Keratinocyte (primary cell): ENCODE data around the gene PRKCA.

Experiments
- EZH2 ChIP-seq: IDR thresholded peaks from one replicate; pipeline ENCODE4 v1.6.1; 2012; ENCODE audit warnings: inconsistent platforms, mild to moderate bottlenecking, low read length, moderate library complexity
- TF ChIP-seq, protein P1 (sequence below), 3 experiments: IDR thresholded peaks in 1 of 3; conservative IDR thresholded peaks in 1 of 3; optimal IDR thresholded peaks in 1 of 3; 2 replicates in 2 of 3; 3 replicates in 1 of 3; pipeline versions ENCODE3 to v1.5.1; 2011; ENCODE audit warnings: low read length in 3 of 3, mild to moderate bottlenecking in 3 of 3, moderate library complexity in 2 of 3, control low read depth in 1 of 3, inconsistent platforms in 1 of 3; ENCODE audit not compliant: insufficient read depth in 2 of 3; ENCODE audit errors: extremely low read depth in 1 of 3

DNA sequence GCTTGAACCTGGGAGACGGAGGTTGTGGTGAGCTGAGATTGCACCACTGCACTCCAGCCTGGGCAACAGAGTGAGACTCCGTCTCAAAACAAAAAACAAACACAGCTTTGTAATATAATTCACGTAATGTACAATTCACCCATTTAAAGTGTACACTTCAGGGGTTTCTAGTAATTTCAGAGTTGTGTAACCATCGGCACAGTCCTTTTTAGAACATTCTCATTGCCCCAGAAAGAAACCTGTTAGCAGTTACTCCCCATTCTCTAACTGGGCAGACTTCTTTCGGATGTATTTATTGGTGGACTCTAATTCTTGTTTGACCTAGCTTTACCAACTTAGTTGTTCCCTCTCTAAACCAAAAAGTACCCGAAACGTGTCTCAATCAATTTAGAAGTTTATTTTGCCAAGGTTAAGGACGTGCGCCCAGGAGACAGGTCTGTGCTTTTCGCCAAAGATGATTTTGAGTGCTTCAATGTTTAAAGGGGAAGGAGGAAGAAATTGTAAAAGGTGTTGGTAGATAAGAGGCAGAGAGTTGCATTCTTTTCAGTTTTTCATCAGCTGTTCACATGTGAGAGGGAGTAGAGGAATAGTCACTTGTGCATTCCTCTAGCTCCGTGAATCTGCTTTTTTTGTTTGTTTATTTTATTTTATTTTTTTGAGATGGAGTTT is 175.3 kb downstream of the PRKCA start:
- TF ChIP-seq, protein P1, sequence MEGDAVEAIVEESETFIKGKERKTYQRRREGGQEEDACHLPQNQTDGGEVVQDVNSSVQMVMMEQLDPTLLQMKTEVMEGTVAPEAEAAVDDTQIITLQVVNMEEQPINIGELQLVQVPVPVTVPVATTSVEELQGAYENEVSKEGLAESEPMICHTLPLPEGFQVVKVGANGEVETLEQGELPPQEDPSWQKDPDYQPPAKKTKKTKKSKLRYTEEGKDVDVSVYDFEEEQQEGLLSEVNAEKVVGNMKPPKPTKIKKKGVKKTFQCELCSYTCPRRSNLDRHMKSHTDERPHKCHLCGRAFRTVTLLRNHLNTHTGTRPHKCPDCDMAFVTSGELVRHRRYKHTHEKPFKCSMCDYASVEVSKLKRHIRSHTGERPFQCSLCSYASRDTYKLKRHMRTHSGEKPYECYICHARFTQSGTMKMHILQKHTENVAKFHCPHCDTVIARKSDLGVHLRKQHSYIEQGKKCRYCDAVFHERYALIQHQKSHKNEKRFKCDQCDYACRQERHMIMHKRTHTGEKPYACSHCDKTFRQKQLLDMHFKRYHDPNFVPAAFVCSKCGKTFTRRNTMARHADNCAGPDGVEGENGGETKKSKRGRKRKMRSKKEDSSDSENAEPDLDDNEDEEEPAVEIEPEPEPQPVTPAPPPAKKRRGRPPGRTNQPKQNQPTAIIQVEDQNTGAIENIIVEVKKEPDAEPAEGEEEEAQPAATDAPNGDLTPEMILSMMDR (optimal IDR thresholded peaks at IDR 0.05 in 1 of 3, IDR thresholded peaks at IDR 0.05 in 1 of 3, conservative IDR thresholded peaks at IDR 0.05 in 1 of 3; ENCODE audit: extremely low read depth in 1 of 3, insufficient read depth in 2 of 3, low read length in 3 of 3): no peak
- no peak for TF ChIP-seq EZH2
